HG03442 (cell line): ENCODE data around the gene OPN1MW.
"Not testable (repeated sequence)": the region's sequence is repeated elsewhere in the genome, so short reads cannot be mapped to it uniquely, and the experiment has no call there.

Source experiments
- ATAC-seq: cut with Tn5 transposase; IDR thresholded peaks from one replicate; pipeline ENCODE4 v1.9.1; 2021; ENCODE audit warnings: mild to moderate bottlenecking, moderate library complexity; ENCODE audit not compliant: unreplicated experiment

The OPN1MW gene

DNA sequence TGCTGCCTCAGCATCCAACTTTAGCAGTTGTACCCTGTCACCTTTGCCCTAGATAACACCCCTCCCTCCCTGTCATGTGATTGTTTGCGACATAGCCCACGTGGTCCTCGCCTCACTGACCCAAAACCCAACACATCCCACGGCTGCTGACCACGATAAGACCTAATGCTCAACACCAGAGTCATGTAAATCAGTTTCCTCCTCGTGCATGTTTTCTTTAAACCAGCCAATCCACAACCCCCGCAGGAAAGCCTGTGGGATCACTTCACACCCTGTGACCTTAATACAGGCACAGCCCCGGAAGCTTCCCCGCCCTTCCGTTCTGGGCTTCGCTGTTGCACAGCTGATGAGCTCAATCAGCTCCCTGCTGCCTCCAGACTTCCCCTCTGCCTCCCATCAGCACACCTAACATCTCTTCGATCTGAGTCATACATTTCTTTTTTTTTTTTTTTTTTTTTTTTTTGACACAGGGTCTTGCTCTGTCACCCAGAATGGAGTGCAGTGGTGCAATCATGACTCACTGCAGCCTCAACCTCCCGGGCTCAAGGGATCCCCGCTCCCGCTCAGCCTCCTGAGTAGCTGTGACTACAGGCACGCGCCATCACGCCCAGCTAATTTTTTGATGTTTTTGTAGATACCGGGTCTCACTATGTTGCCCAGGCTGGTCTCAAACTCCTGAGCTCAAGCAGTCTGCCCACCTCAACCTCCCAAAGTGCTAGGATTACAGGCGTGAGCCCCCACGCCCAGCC is 27.4 kb downstream of the OPN1MW start:
- peak; percentile 67 for ATAC-seq

GRCh38 chrX:154211057-154211456 is 28.7 kb downstream of the OPN1MW start:
- not testable (repeated sequence) for ATAC-seq

DNA sequence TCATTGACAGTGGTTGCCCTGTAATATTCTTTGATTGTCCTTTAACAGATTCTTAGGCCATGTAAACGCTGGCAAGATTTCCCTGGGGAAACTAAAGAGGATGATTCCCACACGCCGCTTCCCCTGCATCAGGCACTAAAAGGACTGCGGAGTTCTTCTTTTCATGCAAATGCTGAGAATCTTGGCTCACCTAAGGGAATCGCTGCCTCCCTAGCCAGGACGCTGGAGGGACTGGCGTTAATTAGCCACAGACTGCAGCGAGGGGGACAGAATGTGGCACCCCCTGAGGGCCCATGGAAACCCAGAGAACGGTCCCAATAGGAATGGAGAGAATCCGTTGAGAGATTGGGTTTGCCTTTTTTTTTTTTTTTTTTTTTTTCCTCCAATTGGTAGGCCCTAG is 29.1 kb downstream of the OPN1MW start:
- ATAC-seq, result not testable (repeated sequence)

GRCh38 chrX:154219456-154219855 is 37.1 kb downstream of the OPN1MW start, which contains the start of gene OPN1MW2:
TSS of gene OPN1MW2 (plus strand) at chrX:154219756. CDS start at chrX:154219816, 60 bp downstream.
- ATAC-seq, result not testable (repeated sequence)

- ATAC-seq, result not testable (repeated sequence)
Measured at GRCh38 chrX:154225292-154225691, 42.9 kb downstream of the OPN1MW start.

GRCh38 chrX:154226706-154227105 is 44.3 kb downstream of the OPN1MW start:
- ATAC-seq, result not testable (repeated sequence)

DNA sequence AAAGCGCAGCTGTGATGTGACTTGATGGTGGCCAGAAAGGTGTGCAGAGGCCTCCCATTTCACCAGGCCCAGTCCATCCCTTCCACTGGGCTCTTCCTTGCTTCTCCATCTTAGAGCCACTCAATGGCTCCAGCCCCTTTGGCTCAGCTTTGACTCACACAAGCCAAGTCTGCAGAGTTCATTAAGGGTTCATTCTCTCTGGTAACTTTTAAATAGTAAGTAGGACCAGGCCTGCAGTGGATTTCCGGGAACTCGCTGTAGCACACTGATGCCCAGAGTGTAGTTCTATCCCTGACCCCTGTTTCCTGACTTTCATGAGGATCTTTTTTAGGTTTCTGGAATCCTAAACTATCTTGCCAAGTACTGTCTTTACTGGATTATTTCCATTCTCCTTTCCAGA is 49.0 kb downstream of the OPN1MW start:
- ATAC-seq, result not testable (repeated sequence)

DNA sequence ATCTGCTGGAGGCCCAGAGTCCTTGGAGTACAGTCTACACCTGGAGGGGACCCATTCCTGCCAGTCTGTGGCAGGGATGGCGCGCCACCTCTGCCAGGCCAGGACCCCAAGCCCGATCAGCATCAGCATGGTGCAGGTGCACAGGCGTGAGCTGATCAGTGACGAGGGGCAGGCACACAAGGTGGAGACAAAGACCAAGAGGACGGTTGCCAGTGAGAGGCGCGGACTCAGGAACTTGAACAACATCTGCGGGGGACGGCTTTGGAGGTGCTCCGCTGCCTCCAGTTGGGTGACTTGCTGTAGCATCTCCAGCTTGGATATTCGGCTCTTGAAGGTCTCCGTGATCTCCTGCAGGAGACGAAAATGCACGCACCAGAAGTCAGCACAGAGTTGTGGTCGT is 51.2 kb downstream of the OPN1MW start:
- not testable (repeated sequence) for ATAC-seq

DNA sequence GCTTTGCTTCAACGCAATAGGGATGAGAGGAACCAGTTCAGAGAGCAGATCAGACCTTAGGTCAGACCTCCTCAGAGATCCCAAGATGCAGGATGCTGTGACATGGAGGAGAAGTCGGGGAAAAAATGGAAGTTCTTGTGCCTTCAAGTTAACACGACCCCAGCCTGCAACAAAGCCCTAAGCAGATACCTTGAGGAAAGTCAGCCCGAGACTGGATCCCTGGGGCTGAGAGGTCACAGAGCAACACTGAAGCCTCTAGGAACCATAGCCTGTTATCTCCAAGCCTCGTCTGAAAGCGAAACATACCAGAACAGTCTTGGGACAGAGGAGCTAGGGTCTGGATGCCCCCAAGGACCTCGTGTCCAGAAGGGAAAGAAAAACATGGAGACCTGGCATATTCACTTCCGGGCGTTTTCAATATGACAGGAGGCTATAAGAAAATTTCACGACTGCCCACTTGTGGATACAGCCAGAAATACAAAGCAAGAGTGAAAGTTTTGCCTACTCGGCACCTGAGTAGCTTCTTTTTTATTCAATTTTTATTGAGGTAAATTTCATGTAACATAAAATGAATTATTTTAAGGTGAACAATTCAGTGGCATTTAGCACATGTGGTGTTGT is 56.7 kb downstream of the OPN1MW start:
- not testable (repeated sequence) for ATAC-seq

DNA sequence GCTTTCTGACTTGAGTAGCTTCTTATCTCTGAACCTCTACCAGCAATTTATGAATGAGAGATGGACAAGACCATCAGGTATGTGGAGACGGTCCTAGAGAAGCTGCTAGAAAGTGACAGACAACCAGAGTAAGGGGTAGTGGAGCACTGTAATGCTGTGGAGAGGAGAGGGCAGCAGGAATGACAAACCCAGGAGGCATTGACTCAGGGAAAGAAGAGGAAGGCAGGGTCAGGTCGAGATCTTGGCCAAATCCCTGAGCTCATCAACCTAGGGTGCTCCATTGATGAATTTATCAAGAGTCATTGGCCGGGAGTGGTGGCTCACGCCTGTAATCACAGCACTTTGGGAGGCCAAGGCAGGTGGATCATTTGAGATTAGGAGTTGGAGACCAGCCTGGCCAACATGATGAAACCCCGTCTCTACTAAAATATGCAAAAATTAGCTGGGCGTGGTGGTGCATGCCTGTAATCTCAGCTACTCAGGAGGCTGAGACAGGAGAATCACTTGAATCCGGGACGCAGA is 57.6 kb downstream of the OPN1MW start:
- not testable (repeated sequence) for ATAC-seq
